Measurements from ENCODE around the gene ELL. TPM values are rescaled to one million over a fixed set of nuclear protein-coding genes. Genes with fewer than 3 reads are reported as not detected.

Gene ELL
- total RNA-seq, 1 donor from 2014 or later: 11.6 TPM

- peaks cover 3% of the 10 kb centered on the region for H3K9me3 Mint-ChIP-seq (ENCODE audit: unreplicated experiment)
- H3K36me3 Mint-ChIP-seq (ENCODE audit: unreplicated experiment): no peaks in the 10 kb centered on the region
- TF ChIP-seq, protein P1, sequence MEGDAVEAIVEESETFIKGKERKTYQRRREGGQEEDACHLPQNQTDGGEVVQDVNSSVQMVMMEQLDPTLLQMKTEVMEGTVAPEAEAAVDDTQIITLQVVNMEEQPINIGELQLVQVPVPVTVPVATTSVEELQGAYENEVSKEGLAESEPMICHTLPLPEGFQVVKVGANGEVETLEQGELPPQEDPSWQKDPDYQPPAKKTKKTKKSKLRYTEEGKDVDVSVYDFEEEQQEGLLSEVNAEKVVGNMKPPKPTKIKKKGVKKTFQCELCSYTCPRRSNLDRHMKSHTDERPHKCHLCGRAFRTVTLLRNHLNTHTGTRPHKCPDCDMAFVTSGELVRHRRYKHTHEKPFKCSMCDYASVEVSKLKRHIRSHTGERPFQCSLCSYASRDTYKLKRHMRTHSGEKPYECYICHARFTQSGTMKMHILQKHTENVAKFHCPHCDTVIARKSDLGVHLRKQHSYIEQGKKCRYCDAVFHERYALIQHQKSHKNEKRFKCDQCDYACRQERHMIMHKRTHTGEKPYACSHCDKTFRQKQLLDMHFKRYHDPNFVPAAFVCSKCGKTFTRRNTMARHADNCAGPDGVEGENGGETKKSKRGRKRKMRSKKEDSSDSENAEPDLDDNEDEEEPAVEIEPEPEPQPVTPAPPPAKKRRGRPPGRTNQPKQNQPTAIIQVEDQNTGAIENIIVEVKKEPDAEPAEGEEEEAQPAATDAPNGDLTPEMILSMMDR (IDR thresholded peaks at IDR 0.05; ENCODE audit: partially characterized antibody, unreplicated experiment): no peak
- H3K27me3 Mint-ChIP-seq (ENCODE audit: unreplicated experiment): peaks cover 10% of the 10 kb centered on the region
- peak overlapping the region; percentile 85 for H3K27ac Mint-ChIP-seq (ENCODE audit: unreplicated experiment)
- no peak overlapping the region for H3K4me3 Mint-ChIP-seq (ENCODE audit: unreplicated experiment)
- DNase-seq: peak; percentile 94
- H3K4me1 Mint-ChIP-seq (ENCODE audit: low read depth, unreplicated experiment): peaks cover 11% of the 10 kb centered on the region
These were observed 92.8 kb downstream of the ELL start for GRCh38 chr19:18428787-18429674.

GRCh38 chr19:18428173-18428786 is 93.6 kb downstream of the ELL start:
- H3K9me3 Mint-ChIP-seq (ENCODE audit: unreplicated experiment): peaks cover 6% of the 10 kb centered on the region
- peak overlapping the region; percentile 82 for H3K4me3 Mint-ChIP-seq (ENCODE audit: unreplicated experiment)
- H3K4me1 Mint-ChIP-seq (ENCODE audit: low read depth, unreplicated experiment): peaks cover 13% of the 10 kb centered on the region
- peak; percentile 85 for DNase-seq
- peaks cover 10% of the 10 kb centered on the region for H3K27me3 Mint-ChIP-seq (ENCODE audit: unreplicated experiment)
- peak overlapping the region; percentile 94 for H3K27ac Mint-ChIP-seq (ENCODE audit: unreplicated experiment)
- H3K36me3 Mint-ChIP-seq (ENCODE audit: unreplicated experiment): no peaks in the 10 kb centered on the region
- TF ChIP-seq, protein P1 (IDR thresholded peaks at IDR 0.05; ENCODE audit: partially characterized antibody, unreplicated experiment): peak; percentile 14

DNA sequence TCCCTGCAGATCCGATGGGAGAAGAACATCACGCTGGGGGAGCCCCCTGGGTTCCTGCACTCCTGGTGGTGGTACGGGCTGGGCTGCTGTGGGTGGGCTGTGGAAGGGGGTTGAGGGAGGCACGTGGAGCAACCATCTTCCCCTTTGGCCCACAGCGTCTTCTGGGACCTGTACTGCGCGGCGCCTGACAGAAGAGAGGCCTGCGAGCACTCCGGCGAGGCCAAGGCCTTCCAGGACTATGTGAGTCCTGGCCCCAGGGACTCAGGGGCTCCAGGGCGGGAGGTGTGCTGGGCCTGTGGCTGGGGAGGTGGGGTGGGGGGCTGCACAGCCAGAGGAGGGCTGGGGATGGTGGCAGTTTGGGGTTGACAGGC is 94.1 kb downstream of the ELL start:
- Mint-ChIP-seq H3K27me3 (ENCODE audit: unreplicated experiment) (peaks cover 10% of the 10 kb centered on the region), H3K9me3 (ENCODE audit: unreplicated experiment) (peaks cover 11% of the 10 kb centered on the region)

DNA sequence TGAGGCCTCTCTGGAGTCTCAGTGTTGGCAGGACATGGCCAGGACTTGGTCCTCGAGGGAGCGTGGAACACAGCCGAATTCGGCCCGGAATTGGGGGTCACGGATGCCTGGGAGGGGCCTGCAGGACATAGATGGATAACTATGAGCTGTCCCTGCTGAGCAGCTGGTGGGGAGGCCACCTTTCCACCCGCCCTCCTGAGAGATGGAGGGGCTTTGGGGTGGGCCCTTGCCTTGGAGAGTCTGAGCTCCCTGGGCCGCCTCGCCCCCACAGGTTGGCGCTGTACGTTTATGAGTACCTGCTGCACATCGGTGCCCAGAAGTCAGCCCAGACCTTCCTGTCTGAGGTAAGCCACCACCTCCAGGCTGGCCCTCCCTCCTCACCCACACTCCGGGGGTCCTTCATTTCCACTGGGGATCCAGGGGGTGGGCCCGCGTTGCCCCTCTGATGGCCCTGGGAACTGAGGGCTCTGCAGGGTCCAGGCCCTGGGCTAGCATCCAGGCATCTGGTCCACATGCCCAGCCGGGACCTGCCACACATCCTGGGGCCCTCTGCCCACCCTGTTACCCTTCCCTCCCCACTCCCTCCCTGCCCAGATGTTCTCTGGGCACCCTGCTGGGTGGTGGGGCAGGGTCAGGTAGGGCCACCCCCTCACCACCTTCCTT is 94.7 kb downstream of the ELL start:
- Mint-ChIP-seq H3K27ac (ENCODE audit: unreplicated experiment) (peak overlapping the region; percentile 94), H3K9me3 (ENCODE audit: unreplicated experiment) (peaks cover 11% of the 10 kb centered on the region), H3K27me3 (ENCODE audit: unreplicated experiment) (peaks cover 10% of the 10 kb centered on the region), H3K36me3 (ENCODE audit: unreplicated experiment) (no peaks in the 10 kb centered on the region), H3K4me1 (ENCODE audit: low read depth, unreplicated experiment) (peaks cover 20% of the 10 kb centered on the region), H3K4me3 (ENCODE audit: unreplicated experiment) (peak overlapping the region; percentile 25)
- DNase-seq: peak; percentile 19
- TF ChIP-seq, protein P1 (IDR thresholded peaks at IDR 0.05; ENCODE audit: partially characterized antibody, unreplicated experiment): no peak

More for the DNA sequence above, 94.1 kb downstream of the ELL start:
- Mint-ChIP-seq H3K27ac (ENCODE audit: unreplicated experiment) (peak overlapping the region; percentile 94), H3K36me3 (ENCODE audit: unreplicated experiment) (no peaks in the 10 kb centered on the region), H3K4me1 (ENCODE audit: low read depth, unreplicated experiment) (peaks cover 18% of the 10 kb centered on the region), H3K4me3 (ENCODE audit: unreplicated experiment) (no peak overlapping the region)
- TF ChIP-seq, protein P1 (IDR thresholded peaks at IDR 0.05; ENCODE audit: partially characterized antibody, unreplicated experiment): no peak
- DNase-seq: peak; percentile 34

All from glutamatergic neuron (in vitro differentiated cells).